ENCODE results near the gene PDE4B. TPM values are rescaled to one million over a fixed set of nuclear protein-coding genes. Genes with fewer than 3 reads are reported as not detected.

Gene PDE4B
- total RNA-seq, 1 experiment from 2014 or later, result 3.3 TPM

GRCh38 chr1:66206563-66207144 is 414.0 kb downstream of the PDE4B start:
- no peak overlapping the region for H3K4me3 Mint-ChIP-seq (ENCODE audit: unreplicated experiment)
- BruUV-seq (replicated peaks), result no TSS peak
- H3K27ac Mint-ChIP-seq (ENCODE audit: low read depth, unreplicated experiment), result no peak overlapping the region
- no peaks in the 10 kb centered on the region for H3K36me3 Mint-ChIP-seq (ENCODE audit: insufficient read depth, unreplicated experiment)
- DNase-seq (ENCODE audit: unreplicated experiment), result no peak
- H3K9me3 Mint-ChIP-seq (ENCODE audit: unreplicated experiment), result peaks cover 8% of the 10 kb centered on the region
- peaks cover under 1% of the 10 kb centered on the region for H3K27me3 Mint-ChIP-seq (ENCODE audit: insufficient read depth, unreplicated experiment)
- ChIA-PET POLR2A (no interaction called here), CTCF (interaction anchor here (0.5 to 0.9 kb wide), 4 partner anchors 10 to 807 kb away, joined by 3 read pairs; no protein-coding TSS in a partner anchor)
- intact Hi-C loops (cut with micrococcal nuclease), result no loop called here
- TF ChIP-seq CTCF (IDR thresholded peaks at IDR 0.05; ENCODE audit: unreplicated experiment), result no peak
- H3K4me1 Mint-ChIP-seq (ENCODE audit: insufficient read depth, unreplicated experiment), result no peaks in the 10 kb centered on the region

GRCh38 chr1:66207484-66207883 is 414.8 kb downstream of the PDE4B start:
- POLR2A ChIA-PET, result interaction anchor here (0.6 kb wide), 1 partner anchor 265 kb away, joined by 3 read pairs; no protein-coding TSS in a partner anchor
- intact Hi-C loops (cut with micrococcal nuclease), result no loop called here
- no peak for TF ChIP-seq CTCF (IDR thresholded peaks at IDR 0.05; ENCODE audit: unreplicated experiment)
- Mint-ChIP-seq H3K4me1 (ENCODE audit: insufficient read depth, unreplicated experiment) (no peaks in the 10 kb centered on the region), H3K27ac (ENCODE audit: low read depth, unreplicated experiment) (no peak overlapping the region), H3K36me3 (ENCODE audit: insufficient read depth, unreplicated experiment) (no peaks in the 10 kb centered on the region), H3K27me3 (ENCODE audit: insufficient read depth, unreplicated experiment) (peaks cover 9% of the 10 kb centered on the region), H3K9me3 (ENCODE audit: unreplicated experiment) (peaks cover 8% of the 10 kb centered on the region), H3K4me3 (ENCODE audit: unreplicated experiment) (no peak overlapping the region)
- no TSS peak for BruUV-seq (replicated peaks)
- peak; percentile 12 for DNase-seq (ENCODE audit: unreplicated experiment)
- CTCF ChIA-PET, result interaction anchor here (0.6 to 0.9 kb wide), 4 partner anchors 11 to 808 kb away, joined by 3 read pairs; no protein-coding TSS in a partner anchor

GRCh38 chr1:66208632-66209031 is 415.9 kb downstream of the PDE4B start:
- Mint-ChIP-seq H3K4me3 (ENCODE audit: unreplicated experiment) (no peak overlapping the region), H3K27me3 (ENCODE audit: insufficient read depth, unreplicated experiment) (peaks cover 11% of the 10 kb centered on the region), H3K4me1 (ENCODE audit: insufficient read depth, unreplicated experiment) (no peaks in the 10 kb centered on the region), H3K27ac (ENCODE audit: low read depth, unreplicated experiment) (no peak overlapping the region), H3K36me3 (ENCODE audit: insufficient read depth, unreplicated experiment) (no peaks in the 10 kb centered on the region), H3K9me3 (ENCODE audit: unreplicated experiment) (peaks cover 8% of the 10 kb centered on the region)
- intact Hi-C loops (cut with micrococcal nuclease), result no loop called here
- POLR2A ChIA-PET, result no interaction called here
- TF ChIP-seq CTCF (IDR thresholded peaks at IDR 0.05; ENCODE audit: unreplicated experiment), result no peak
- no TSS peak for BruUV-seq (replicated peaks)
- CTCF ChIA-PET, result interaction anchor here (1.4 kb wide), 1 partner anchor 34 kb away, joined by 11 read pairs; no protein-coding TSS in a partner anchor
- DNase-seq (ENCODE audit: unreplicated experiment), result no peak

GRCh38 chr1:66210635-66211244 is 418.0 kb downstream of the PDE4B start:
- POLR2A ChIA-PET, result no interaction called here
- no peaks in the 10 kb centered on the region for H3K36me3 Mint-ChIP-seq (ENCODE audit: insufficient read depth, unreplicated experiment)
- no peak overlapping the region for H3K4me3 Mint-ChIP-seq (ENCODE audit: unreplicated experiment)
- DNase-seq (ENCODE audit: unreplicated experiment), result no peak
- no peaks in the 10 kb centered on the region for H3K4me1 Mint-ChIP-seq (ENCODE audit: insufficient read depth, unreplicated experiment)
- intact Hi-C loops (cut with micrococcal nuclease), result no loop called here
- BruUV-seq (replicated peaks), result no TSS peak
- no peak for TF ChIP-seq CTCF (IDR thresholded peaks at IDR 0.05; ENCODE audit: unreplicated experiment)
- CTCF ChIA-PET, result no interaction called here
- H3K27ac Mint-ChIP-seq (ENCODE audit: low read depth, unreplicated experiment), result no peak overlapping the region
- H3K27me3 Mint-ChIP-seq (ENCODE audit: insufficient read depth, unreplicated experiment), result peaks cover 11% of the 10 kb centered on the region
- H3K9me3 Mint-ChIP-seq (ENCODE audit: unreplicated experiment), result no peaks in the 10 kb centered on the region

All from MCF 10A (cell line).